GM23338 (cell line): ENCODE data around the gene DAD1. TPM values are rescaled to one million over a fixed set of nuclear protein-coding genes. Genes with fewer than 3 reads are reported as not detected.

Experiments used
- ATAC-seq: fragments of 200-7000 bp; cut with Tn5 transposase; 3 replicates; pipeline ENCODE4 v1.9.1; 2020
- DNase-seq: peaks from one replicate; pipeline ENCODE4 v3.0.0-alpha.2; 2015; ENCODE audit warnings: low spot score
- H2AFZ ChIP-seq: fragments of 200-600 bp; sonication (generic); 2 replicates; pipeline ENCODE4 v1.8.0; 2016; ENCODE audit warnings: antibody characterized with exemption, mild to moderate bottlenecking, moderate library complexity
- H3F3A ChIP-seq: fragments of 200-600 bp; sonication (generic); replicated peaks from 2 replicates; pipeline ENCODE4 v1.8.0; 2017; ENCODE audit warnings: antibody characterized with exemption, mixed run types, low read depth
- H3K27ac ChIP-seq: fragments of 200-600 bp; sonication (generic); 2 replicates; pipeline ENCODE4 v1.6.1; 2016; ENCODE audit warnings: low read depth
- H3K27me3 ChIP-seq: fragments of 200-600 bp; sonication (generic); 2 replicates; pipeline ENCODE4 v1.8.0; 2016; ENCODE audit warnings: mild to moderate bottlenecking, mixed run types, moderate library complexity; ENCODE audit not compliant: insufficient read depth
- H3K36me3 ChIP-seq: fragments of 200-600 bp; sonication (generic); 2 replicates; pipeline ENCODE4 v1.8.0; 2016; ENCODE audit warnings: mild to moderate bottlenecking; ENCODE audit not compliant: insufficient read depth
- H3K4me1 ChIP-seq: fragments of 200-600 bp; sonication (generic); 2 replicates; pipeline ENCODE4 v1.8.0; 2016; ENCODE audit warnings: mild to moderate bottlenecking, moderate library complexity; ENCODE audit not compliant: insufficient read depth
- H3K4me2 ChIP-seq: fragments of 200-600 bp; sonication (generic); 2 replicates; pipeline ENCODE4 v1.7.1; 2017; ENCODE audit warnings: mixed run types
- H3K4me3 ChIP-seq: fragments of 200-600 bp; sonication (generic); 2 replicates; pipeline ENCODE4 v1.6.1; 2016; ENCODE audit warnings: mixed run types
- H3K79me2 ChIP-seq: fragments of 200-600 bp; sonication (generic); replicated peaks from 2 replicates; pipeline ENCODE4 v1.8.0; 2017; ENCODE audit warnings: mild to moderate bottlenecking; ENCODE audit not compliant: insufficient read depth
- H3K9me2 ChIP-seq: fragments of 200-600 bp; sonication (generic); 2 replicates; pipeline ENCODE4 v1.8.0; 2017; ENCODE audit not compliant: insufficient read depth
- H4K20me1 ChIP-seq: fragments of 200-600 bp; sonication (generic); replicated peaks from 2 replicates; pipeline ENCODE4 v1.8.0; 2017; ENCODE audit warnings: mild to moderate bottlenecking; ENCODE audit not compliant: insufficient read depth
- H3K27ac Mint-ChIP-seq: 2 replicates; pipeline ENCODE4 v1.8.0; 2020; ENCODE audit warnings: inconsistent platforms, mild to moderate bottlenecking, moderate library complexity, mixed read lengths
- H3K27me3 Mint-ChIP-seq: 3 replicates; pipeline ENCODE4 v1.8.0; 2022; ENCODE audit warnings: low read depth, mild to moderate bottlenecking, moderate library complexity, mixed read lengths, inconsistent platforms; ENCODE audit not compliant: insufficient read depth, poor library complexity
- H3K36me3 Mint-ChIP-seq: 3 replicates; pipeline ENCODE4 v1.8.0; 2021; ENCODE audit warnings: low read depth, mild to moderate bottlenecking, inconsistent platforms, moderate library complexity, mixed read lengths
- H3K4me1 Mint-ChIP-seq: 3 replicates; pipeline ENCODE4 v1.8.0; 2020; ENCODE audit warnings: mild to moderate bottlenecking, inconsistent platforms, mixed read lengths
- H3K4me3 Mint-ChIP-seq: 3 replicates; pipeline ENCODE4 v1.8.0; 2021; ENCODE audit warnings: moderate library complexity, mild to moderate bottlenecking, inconsistent platforms, mixed read lengths
- H3K9me3 Mint-ChIP-seq: 3 replicates; pipeline ENCODE4 v1.8.0; 2020; ENCODE audit warnings: moderate library complexity, mild to moderate bottlenecking, inconsistent platforms, mixed read lengths
- CREB1 ChIP-seq: fragments of 250-450 bp; sonication (Bioruptor Pico); IDR thresholded peaks from 2 replicates; pipeline ENCODE4 v1.5.0; 2020; ENCODE audit warnings: low read depth, mild to moderate bottlenecking, moderate library complexity
- EZH2 ChIP-seq: fragments of 200-600 bp; sonication (generic); IDR thresholded peaks from one replicate; pipeline ENCODE4 v1.8.0; 2017; ENCODE audit warnings: antibody characterized with exemption, mild to moderate bottlenecking, low read depth; ENCODE audit not compliant: unreplicated experiment
- EZH2phosphoT487 ChIP-seq: fragments of 200-600 bp; sonication (generic); IDR thresholded peaks from one replicate; pipeline ENCODE4 v1.8.1; 2018; ENCODE audit warnings: antibody characterized with exemption; ENCODE audit not compliant: unreplicated experiment
- JUNB ChIP-seq: IDR thresholded peaks from one replicate; pipeline ENCODE4 v1.6.1; 2016; ENCODE audit warnings: antibody characterized with exemption; ENCODE audit not compliant: unreplicated experiment
- NANOG ChIP-seq: IDR thresholded peaks from 2 replicates; pipeline ENCODE4 v1.6.1; 2016; ENCODE audit warnings: antibody characterized with exemption, borderline replicate concordance
- POLR2AphosphoS5 ChIP-seq: IDR thresholded peaks from 2 replicates; pipeline ENCODE4 v1.6.1; 2016; ENCODE audit warnings: antibody characterized with exemption, low read depth
- STAT1 ChIP-seq: IDR thresholded peaks from one replicate; pipeline ENCODE4 v1.6.1; 2016; ENCODE audit warnings: antibody characterized with exemption; ENCODE audit not compliant: unreplicated experiment
- ZNF114 ChIP-seq: fragments of 250-450 bp; sonication (Bioruptor Pico); IDR thresholded peaks from 2 replicates; pipeline ENCODE4 v1.5.0; 2020; ENCODE audit warnings: mild to moderate bottlenecking, moderate library complexity
- ZNF331 ChIP-seq: fragments of 250-450 bp; sonication (Bioruptor Pico); IDR thresholded peaks from 2 replicates; pipeline ENCODE4 v1.5.0; 2020; ENCODE audit warnings: low read depth, mild to moderate bottlenecking, moderate library complexity
- ZNF462 ChIP-seq: fragments of 250-450 bp; sonication (Bioruptor Pico); IDR thresholded peaks from 2 replicates; pipeline ENCODE4 v1.5.0; 2020; ENCODE audit warnings: mild to moderate bottlenecking, moderate library complexity
- polyA plus RNA-seq: library from polyadenylated mRNA; unstranded; fragments of >200 nt; fragmentation: Nextera tagmentation; extraction: Ambion mirVana; gene quantifications from 2 replicates; pipeline ENCODE4 v1.2.1, GENCODE V29; 2016
- total RNA-seq: library from RNA; depleted of rRNA; stranded (reverse); fragments of >200 nt; shearing (Covaris generic); gene quantifications from 2 replicates; pipeline ENCODE4 v1.2.3, GENCODE V29; 2014
- TF ChIP-seq, protein P1 (sequence below), 2 experiments: fragments of 200-600 bp in 1 of 2; sonication (generic) in 1 of 2; conservative IDR thresholded peaks; 2 replicates each; pipeline versions ENCODE4 v1.5.1 to v1.6.1; 2016 to 2017; ENCODE audit warnings: antibody characterized with exemption in 2 of 2, low read depth in 2 of 2, mild to moderate bottlenecking in 2 of 2, moderate library complexity in 1 of 2
- TF ChIP-seq, protein P2 (sequence below): IDR thresholded peaks from 2 replicates; pipeline ENCODE4 v1.6.1; 2016; ENCODE audit warnings: antibody characterized with exemption

The DAD1 gene
- total and polyA plus RNA-seq, 2 experiments from 2014 or later: 180 to 252 TPM

- no peak for DNase-seq
- Histone ChIP-seq H3K9me2 (no peaks in the 10 kb centered on the region), H3K4me1 (peaks cover 16% of the 10 kb centered on the region), H2AFZ (no peak overlapping the region), H4K20me1 (no peaks in the 10 kb centered on the region), H3K27ac (no peak overlapping the region), H3K4me3 (no peak overlapping the region), H3K36me3 (no peaks in the 10 kb centered on the region), H3K79me2 (no peaks in the 10 kb centered on the region), H3K4me2 (no peak overlapping the region), H3F3A (no peaks in the 10 kb centered on the region), H3K27me3 (no peaks in the 10 kb centered on the region)
- Mint-ChIP-seq H3K27ac (no peak overlapping the region), H3K27me3 (peaks cover 3% of the 10 kb centered on the region), H3K4me1 (peaks cover 17% of the 10 kb centered on the region), H3K9me3 (peaks cover 17% of the 10 kb centered on the region), H3K36me3 (peaks cover 11% of the 10 kb centered on the region), H3K4me3 (no peak overlapping the region)
- no peak for ATAC-seq
- TF ChIP-seq ZNF331: no peak
- no peak for TF ChIP-seq EZH2
Measured at GRCh38 chr14:22623047-22623446, 34.0 kb upstream of the DAD1 start.

DNA sequence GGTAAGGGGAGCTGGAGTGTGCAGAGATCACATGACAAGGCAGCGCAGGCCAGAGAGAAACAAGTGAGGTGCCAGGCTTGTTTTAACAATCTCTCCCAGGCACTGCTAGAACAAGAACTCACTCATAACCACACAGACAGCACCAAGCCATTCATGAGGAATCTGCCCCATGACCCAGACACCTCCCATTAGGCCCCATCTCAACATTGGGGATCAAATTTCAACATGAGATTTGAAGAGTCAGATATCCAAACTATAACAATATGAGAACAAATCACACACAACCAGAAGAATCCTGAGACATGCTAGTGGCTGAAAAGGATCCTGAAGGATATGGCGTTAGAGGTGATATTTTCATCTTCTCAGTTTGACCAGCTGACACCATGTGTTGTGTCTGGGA lies 33.2 kb upstream of the DAD1 start:
- H3K4me1 ChIP-seq: peaks cover 9% of the 10 kb centered on the region
- H3K79me2 ChIP-seq: no peaks in the 10 kb centered on the region
- Mint-ChIP-seq H3K4me3 (no peak overlapping the region), H3K36me3 (peaks cover 11% of the 10 kb centered on the region), H3K9me3 (peaks cover 17% of the 10 kb centered on the region), H3K27me3 (no peaks in the 10 kb centered on the region), H3K4me1 (peaks cover 11% of the 10 kb centered on the region), H3K27ac (no peak overlapping the region)
- H3K4me3 ChIP-seq: no peak overlapping the region
- H2AFZ ChIP-seq: no peak overlapping the region
- H4K20me1 ChIP-seq: no peaks in the 10 kb centered on the region
- DNase-seq (no peak), ATAC-seq (no peak)
- H3K4me2 ChIP-seq: no peak overlapping the region
- no peak overlapping the region for H3K27ac ChIP-seq
- H3K27me3 ChIP-seq: no peaks in the 10 kb centered on the region
- no peaks in the 10 kb centered on the region for H3F3A ChIP-seq
- H3K36me3 ChIP-seq: no peaks in the 10 kb centered on the region
- H3K9me2 ChIP-seq: no peaks in the 10 kb centered on the region
- TF ChIP-seq, protein P1, sequence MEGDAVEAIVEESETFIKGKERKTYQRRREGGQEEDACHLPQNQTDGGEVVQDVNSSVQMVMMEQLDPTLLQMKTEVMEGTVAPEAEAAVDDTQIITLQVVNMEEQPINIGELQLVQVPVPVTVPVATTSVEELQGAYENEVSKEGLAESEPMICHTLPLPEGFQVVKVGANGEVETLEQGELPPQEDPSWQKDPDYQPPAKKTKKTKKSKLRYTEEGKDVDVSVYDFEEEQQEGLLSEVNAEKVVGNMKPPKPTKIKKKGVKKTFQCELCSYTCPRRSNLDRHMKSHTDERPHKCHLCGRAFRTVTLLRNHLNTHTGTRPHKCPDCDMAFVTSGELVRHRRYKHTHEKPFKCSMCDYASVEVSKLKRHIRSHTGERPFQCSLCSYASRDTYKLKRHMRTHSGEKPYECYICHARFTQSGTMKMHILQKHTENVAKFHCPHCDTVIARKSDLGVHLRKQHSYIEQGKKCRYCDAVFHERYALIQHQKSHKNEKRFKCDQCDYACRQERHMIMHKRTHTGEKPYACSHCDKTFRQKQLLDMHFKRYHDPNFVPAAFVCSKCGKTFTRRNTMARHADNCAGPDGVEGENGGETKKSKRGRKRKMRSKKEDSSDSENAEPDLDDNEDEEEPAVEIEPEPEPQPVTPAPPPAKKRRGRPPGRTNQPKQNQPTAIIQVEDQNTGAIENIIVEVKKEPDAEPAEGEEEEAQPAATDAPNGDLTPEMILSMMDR (conservative IDR thresholded peaks at IDR 0.05; ENCODE audit: low read depth in 2 of 2): no peak
- TF ChIP-seq STAT1: no peak
- no peak for TF ChIP-seq CREB1
- TF ChIP-seq EZH2phosphoT487: no peak
- TF ChIP-seq, protein P2, sequence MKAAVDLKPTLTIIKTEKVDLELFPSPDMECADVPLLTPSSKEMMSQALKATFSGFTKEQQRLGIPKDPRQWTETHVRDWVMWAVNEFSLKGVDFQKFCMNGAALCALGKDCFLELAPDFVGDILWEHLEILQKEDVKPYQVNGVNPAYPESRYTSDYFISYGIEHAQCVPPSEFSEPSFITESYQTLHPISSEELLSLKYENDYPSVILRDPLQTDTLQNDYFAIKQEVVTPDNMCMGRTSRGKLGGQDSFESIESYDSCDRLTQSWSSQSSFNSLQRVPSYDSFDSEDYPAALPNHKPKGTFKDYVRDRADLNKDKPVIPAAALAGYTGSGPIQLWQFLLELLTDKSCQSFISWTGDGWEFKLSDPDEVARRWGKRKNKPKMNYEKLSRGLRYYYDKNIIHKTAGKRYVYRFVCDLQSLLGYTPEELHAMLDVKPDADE: no peak
- no peak for TF ChIP-seq POLR2AphosphoS5
- TF ChIP-seq EZH2: no peak
- TF ChIP-seq ZNF462 (CRISPR knock-in tag): no peak
- TF ChIP-seq ZNF331: no peak
- TF ChIP-seq ZNF114 (CRISPR knock-in tag): no peak
- no peak for TF ChIP-seq NANOG
- no peak for TF ChIP-seq JUNB
